OCI-LY3 (cell line): ENCODE data around the gene PIK3R3.

Experiments
- EZH2phosphoT487 ChIP-seq: fragments of 200-600 bp; shearing (Covaris generic); IDR thresholded peaks from 2 replicates; pipeline ENCODE4 v1.6.1; 2018; ENCODE audit warnings: antibody characterized with exemption, mixed run types, low read depth
- TF ChIP-seq, protein P1 (sequence below): fragments of 200-600, 300-600 bp; sonication (generic); IDR thresholded peaks from 2 replicates; pipeline ENCODE4 v1.5.1; 2014; ENCODE audit warnings: antibody characterized with exemption, low read length, low read depth

DNA sequence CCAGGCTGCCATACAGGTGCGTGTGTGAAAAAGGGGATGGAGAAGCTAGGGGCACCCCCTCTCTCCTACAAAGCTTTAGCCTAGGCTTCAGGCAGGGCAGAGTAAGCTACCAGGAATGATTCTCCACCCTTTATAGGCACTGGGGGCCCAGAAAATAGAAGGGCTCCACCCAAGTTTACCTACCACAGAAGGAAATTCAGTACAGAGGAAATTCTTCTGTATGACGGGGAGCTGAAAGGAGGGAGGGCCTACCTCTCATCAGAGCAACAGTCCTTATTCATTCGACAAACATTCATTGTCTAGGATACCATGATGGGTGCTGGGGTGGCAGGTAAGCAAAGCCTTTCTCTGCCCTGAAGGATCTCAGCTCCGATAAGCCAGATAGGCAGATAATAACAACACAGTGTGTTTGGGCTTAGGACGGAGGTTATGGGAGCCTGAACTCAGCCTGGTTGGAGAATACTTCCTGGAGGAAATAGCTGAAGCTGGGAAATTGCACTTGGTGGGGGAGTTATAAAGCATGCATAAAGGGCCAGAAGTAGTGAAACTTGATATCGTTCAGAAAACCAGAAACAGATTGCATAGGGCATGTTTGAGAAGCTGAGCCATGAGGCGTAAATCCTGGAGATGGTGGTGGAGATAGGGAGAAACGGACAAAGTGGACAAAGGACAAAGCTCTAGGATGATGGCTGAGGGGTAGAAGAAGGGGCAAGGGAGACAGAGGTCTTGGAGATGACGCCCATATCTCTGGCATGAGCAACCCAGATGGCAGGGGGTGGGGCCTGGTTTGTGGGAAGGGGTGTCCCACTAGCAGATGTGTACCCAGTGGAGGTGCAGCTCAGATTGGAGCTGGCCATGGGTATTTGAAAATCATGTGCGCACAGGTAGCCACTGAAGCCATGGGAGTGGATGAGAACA, 49.2 kb upstream of the PIK3R3 start:
- TF ChIP-seq, protein P1, sequence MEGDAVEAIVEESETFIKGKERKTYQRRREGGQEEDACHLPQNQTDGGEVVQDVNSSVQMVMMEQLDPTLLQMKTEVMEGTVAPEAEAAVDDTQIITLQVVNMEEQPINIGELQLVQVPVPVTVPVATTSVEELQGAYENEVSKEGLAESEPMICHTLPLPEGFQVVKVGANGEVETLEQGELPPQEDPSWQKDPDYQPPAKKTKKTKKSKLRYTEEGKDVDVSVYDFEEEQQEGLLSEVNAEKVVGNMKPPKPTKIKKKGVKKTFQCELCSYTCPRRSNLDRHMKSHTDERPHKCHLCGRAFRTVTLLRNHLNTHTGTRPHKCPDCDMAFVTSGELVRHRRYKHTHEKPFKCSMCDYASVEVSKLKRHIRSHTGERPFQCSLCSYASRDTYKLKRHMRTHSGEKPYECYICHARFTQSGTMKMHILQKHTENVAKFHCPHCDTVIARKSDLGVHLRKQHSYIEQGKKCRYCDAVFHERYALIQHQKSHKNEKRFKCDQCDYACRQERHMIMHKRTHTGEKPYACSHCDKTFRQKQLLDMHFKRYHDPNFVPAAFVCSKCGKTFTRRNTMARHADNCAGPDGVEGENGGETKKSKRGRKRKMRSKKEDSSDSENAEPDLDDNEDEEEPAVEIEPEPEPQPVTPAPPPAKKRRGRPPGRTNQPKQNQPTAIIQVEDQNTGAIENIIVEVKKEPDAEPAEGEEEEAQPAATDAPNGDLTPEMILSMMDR = no peak
- TF ChIP-seq EZH2phosphoT487 = no peak
